ENCODE results near the gene WDR64. TPM values are rescaled to one million over a fixed set of nuclear protein-coding genes. Genes with fewer than 3 reads are reported as not detected.

Gene WDR64
- total RNA-seq, 1 experiment from 2014 or later: not detected

DNA sequence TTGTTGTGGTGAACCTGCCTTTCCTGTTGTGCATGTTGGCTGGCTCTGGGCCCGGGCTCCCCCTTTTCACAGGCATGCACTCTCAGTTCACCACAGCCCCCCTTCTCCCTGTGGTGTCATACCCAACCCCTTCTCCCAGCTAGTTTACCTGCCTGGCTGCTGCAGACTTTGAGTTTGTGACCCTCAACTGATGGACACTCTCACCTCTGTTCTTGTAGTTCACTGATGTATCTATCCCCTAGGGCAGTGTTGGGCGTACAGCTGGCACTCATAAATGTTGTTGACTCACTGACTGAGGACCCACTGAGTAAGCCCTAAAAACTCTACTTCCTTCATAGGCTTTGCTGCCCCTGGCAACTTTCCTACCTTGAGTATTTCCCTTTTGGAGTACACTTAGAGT is 54.9 kb downstream of the WDR64 start:
- ChIA-PET CTCF (interaction anchor here (0.7 kb wide), 1 partner anchor 97 kb away, joined by 3 read pairs; no protein-coding TSS in a partner anchor), POLR2A (ENCODE audit: unreplicated experiment) (interaction anchor here (0.6 kb wide), 2 partner anchors 9 to 187 kb away, joined by 3 read pairs; no protein-coding TSS in a partner anchor)
- H3K36me3 ChIP-seq (ENCODE audit: low read depth, low read length): no peaks in the 10 kb centered on the region
- peaks cover 50% of the 10 kb centered on the region for H3K4me1 ChIP-seq (ENCODE audit: insufficient read depth, low read length)
- peak overlapping the region; percentile 1; the same call in 1 of the 2 replicates for H3K4me3 ChIP-seq (ENCODE audit: low read length)
- H4K20me1 ChIP-seq (ENCODE audit: low read length): no peaks in the 10 kb centered on the region
- intact Hi-C loops (cut with micrococcal nuclease): loop anchor here (1.0 to 5.0 kb wide), 3 partner anchors 11 to 175 kb away; partner anchors contain the start of gene KMO
- ATAC-seq: peak; percentile 84
- peaks cover 22% of the 10 kb centered on the region for H3F3A ChIP-seq (ENCODE audit: low read length, unreplicated experiment)
- no peaks in the 10 kb centered on the region for H3K9me2 ChIP-seq (replicated peaks; ENCODE audit: low read length)
- H3K27me3 ChIP-seq (ENCODE audit: low read length): no peaks in the 10 kb centered on the region
- peak overlapping the region; percentile 8 for H3K9ac ChIP-seq (ENCODE audit: low read length)
- peak; percentile 100 for DNase-seq
- H3K79me2 ChIP-seq (ENCODE audit: low read length): no peaks in the 10 kb centered on the region
- peak overlapping the region; percentile 82 for H3K27ac ChIP-seq (ENCODE audit: low read length)
- TF ChIP-seq EZH2phosphoT487 (IDR thresholded peaks at IDR 0.05; ENCODE audit: borderline replicate concordance, low read length): no peak
- TF ChIP-seq, protein P1, sequence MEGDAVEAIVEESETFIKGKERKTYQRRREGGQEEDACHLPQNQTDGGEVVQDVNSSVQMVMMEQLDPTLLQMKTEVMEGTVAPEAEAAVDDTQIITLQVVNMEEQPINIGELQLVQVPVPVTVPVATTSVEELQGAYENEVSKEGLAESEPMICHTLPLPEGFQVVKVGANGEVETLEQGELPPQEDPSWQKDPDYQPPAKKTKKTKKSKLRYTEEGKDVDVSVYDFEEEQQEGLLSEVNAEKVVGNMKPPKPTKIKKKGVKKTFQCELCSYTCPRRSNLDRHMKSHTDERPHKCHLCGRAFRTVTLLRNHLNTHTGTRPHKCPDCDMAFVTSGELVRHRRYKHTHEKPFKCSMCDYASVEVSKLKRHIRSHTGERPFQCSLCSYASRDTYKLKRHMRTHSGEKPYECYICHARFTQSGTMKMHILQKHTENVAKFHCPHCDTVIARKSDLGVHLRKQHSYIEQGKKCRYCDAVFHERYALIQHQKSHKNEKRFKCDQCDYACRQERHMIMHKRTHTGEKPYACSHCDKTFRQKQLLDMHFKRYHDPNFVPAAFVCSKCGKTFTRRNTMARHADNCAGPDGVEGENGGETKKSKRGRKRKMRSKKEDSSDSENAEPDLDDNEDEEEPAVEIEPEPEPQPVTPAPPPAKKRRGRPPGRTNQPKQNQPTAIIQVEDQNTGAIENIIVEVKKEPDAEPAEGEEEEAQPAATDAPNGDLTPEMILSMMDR (conservative IDR thresholded peaks at IDR 0.05; ENCODE audit: low read depth, low read length): no peak
- TF ChIP-seq EZH2 (IDR thresholded peaks at IDR 0.05; ENCODE audit: low read length, unreplicated experiment): no peak
- no TSS peak for BruUV-seq (replicated peaks)
- peak overlapping the region; percentile 72 for H3K4me2 ChIP-seq (ENCODE audit: low read length)
- H2AFZ ChIP-seq (ENCODE audit: low read length): no peak overlapping the region
- H3K9me3 ChIP-seq (ENCODE audit: low read length): no peaks in the 10 kb centered on the region

GRCh38 chr1:241707442-241707841 is 55.4 kb downstream of the WDR64 start:
- intact Hi-C loops (cut with micrococcal nuclease): loop anchor here (1.0 to 5.0 kb wide), 3 partner anchors 11 to 175 kb away; partner anchors contain the start of gene KMO
- no TSS peak for BruUV-seq (replicated peaks)
- H3K4me3 ChIP-seq (ENCODE audit: low read length): peak overlapping the region; percentile 0; the same call in 1 of the 2 replicates
- peaks cover 46% of the 10 kb centered on the region for H3K4me1 ChIP-seq (ENCODE audit: insufficient read depth, low read length)
- peaks cover 18% of the 10 kb centered on the region for H3F3A ChIP-seq (ENCODE audit: low read length, unreplicated experiment)
- H3K9me2 ChIP-seq (replicated peaks; ENCODE audit: low read length): no peaks in the 10 kb centered on the region
- no peaks in the 10 kb centered on the region for H3K9me3 ChIP-seq (ENCODE audit: low read length)
- H3K79me2 ChIP-seq (ENCODE audit: low read length): no peaks in the 10 kb centered on the region
- no peaks in the 10 kb centered on the region for H4K20me1 ChIP-seq (ENCODE audit: low read length)
- TF ChIP-seq EZH2 (IDR thresholded peaks at IDR 0.05; ENCODE audit: low read length, unreplicated experiment) (no peak), EZH2phosphoT487 (IDR thresholded peaks at IDR 0.05; ENCODE audit: borderline replicate concordance, low read length) (no peak)
- TF ChIP-seq, protein P1 (conservative IDR thresholded peaks at IDR 0.05; ENCODE audit: low read depth, low read length): no peak
- no peaks in the 10 kb centered on the region for H3K27me3 ChIP-seq (ENCODE audit: low read length)
- no peak for DNase-seq
- POLR2A ChIA-PET (ENCODE audit: unreplicated experiment): no interaction called here
- peak; percentile 2 for ATAC-seq
- CTCF ChIA-PET: no interaction called here
- no peaks in the 10 kb centered on the region for H3K36me3 ChIP-seq (ENCODE audit: low read depth, low read length)
- H2AFZ ChIP-seq (ENCODE audit: low read length): no peak overlapping the region
- no peak overlapping the region for H3K9ac ChIP-seq (ENCODE audit: low read length)
- H3K4me2 ChIP-seq (ENCODE audit: low read length): peak overlapping the region; percentile 72
- peak overlapping the region; percentile 82 for H3K27ac ChIP-seq (ENCODE audit: low read length)

- Histone ChIP-seq H3K9me3 (ENCODE audit: low read length) (no peaks in the 10 kb centered on the region), H3F3A (ENCODE audit: low read length, unreplicated experiment) (peaks cover 5% of the 10 kb centered on the region), H3K27me3 (ENCODE audit: low read length) (no peaks in the 10 kb centered on the region), H3K9me2 (replicated peaks; ENCODE audit: low read length) (no peaks in the 10 kb centered on the region), H3K9ac (ENCODE audit: low read length) (no peak overlapping the region), H3K27ac (ENCODE audit: low read length) (no peak overlapping the region), H3K4me2 (ENCODE audit: low read length) (no peak overlapping the region), H3K4me3 (ENCODE audit: low read length) (no peak overlapping the region), H3K79me2 (ENCODE audit: low read length) (no peaks in the 10 kb centered on the region), H2AFZ (ENCODE audit: low read length) (no peak overlapping the region), H3K4me1 (ENCODE audit: insufficient read depth, low read length) (peaks cover 27% of the 10 kb centered on the region), H3K36me3 (ENCODE audit: low read depth, low read length) (no peaks in the 10 kb centered on the region), H4K20me1 (ENCODE audit: low read length) (no peaks in the 10 kb centered on the region)
- ChIA-PET POLR2A (ENCODE audit: unreplicated experiment) (no interaction called here), CTCF (no interaction called here)
- no TSS peak for BruUV-seq (replicated peaks)
- ATAC-seq (no peak), DNase-seq (no peak)
- intact Hi-C loops (cut with micrococcal nuclease): no loop called here
- TF ChIP-seq EZH2phosphoT487 (IDR thresholded peaks at IDR 0.05; ENCODE audit: borderline replicate concordance, low read length) (no peak), EZH2 (IDR thresholded peaks at IDR 0.05; ENCODE audit: low read length, unreplicated experiment) (no peak)
- TF ChIP-seq, protein P1 (conservative IDR thresholded peaks at IDR 0.05; ENCODE audit: low read depth, low read length): no peak
Observed at GRCh38 chr1:241711326-241711725, 59.2 kb downstream of the WDR64 start.
